Measurements from ENCODE around the gene ALK.

Gene ALK

GRCh38 chr2:29398384-29399237 is 522.8 kb downstream of the ALK start:
- no peak overlapping the region for H3K27ac ChIP-seq
- no peak for DNase-seq (ENCODE audit: low read depth, low spot score)

DNA sequence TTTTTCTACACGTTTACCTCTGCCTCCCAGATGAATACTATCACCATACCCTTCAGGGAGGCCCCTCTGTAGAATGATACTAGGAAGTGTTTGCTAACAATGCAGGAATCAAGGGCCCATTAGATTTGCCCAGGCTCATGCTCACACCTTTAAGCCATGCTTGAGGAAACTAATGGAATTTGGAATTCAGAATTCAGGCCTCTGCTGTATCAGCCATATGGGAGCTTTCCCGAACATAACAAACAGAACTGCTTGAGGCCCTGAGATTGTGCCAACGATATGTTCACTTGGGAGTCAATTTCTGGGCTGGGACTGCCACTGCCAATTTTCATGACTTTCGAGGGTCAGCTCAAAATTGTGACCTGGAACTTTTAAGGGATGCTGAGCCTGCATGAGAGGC is 523.7 kb downstream of the ALK start:
- no peak for DNase-seq (ENCODE audit: low read depth, low spot score)
- no peak overlapping the region for H3K27ac ChIP-seq

GRCh38 chr2:29397039-29397438 is 524.3 kb downstream of the ALK start:
- no peak for DNase-seq (ENCODE audit: low read depth, low spot score)

GRCh38 chr2:29394981-29395350 is 526.4 kb downstream of the ALK start:
- DNase-seq (ENCODE audit: low read depth, low spot score): no peak
- H3K27ac ChIP-seq: no peak overlapping the region

More at GRCh38 chr2:29397039-29397438, 524.3 kb downstream of the ALK start:
- H3K27ac ChIP-seq: no peak overlapping the region

DNA sequence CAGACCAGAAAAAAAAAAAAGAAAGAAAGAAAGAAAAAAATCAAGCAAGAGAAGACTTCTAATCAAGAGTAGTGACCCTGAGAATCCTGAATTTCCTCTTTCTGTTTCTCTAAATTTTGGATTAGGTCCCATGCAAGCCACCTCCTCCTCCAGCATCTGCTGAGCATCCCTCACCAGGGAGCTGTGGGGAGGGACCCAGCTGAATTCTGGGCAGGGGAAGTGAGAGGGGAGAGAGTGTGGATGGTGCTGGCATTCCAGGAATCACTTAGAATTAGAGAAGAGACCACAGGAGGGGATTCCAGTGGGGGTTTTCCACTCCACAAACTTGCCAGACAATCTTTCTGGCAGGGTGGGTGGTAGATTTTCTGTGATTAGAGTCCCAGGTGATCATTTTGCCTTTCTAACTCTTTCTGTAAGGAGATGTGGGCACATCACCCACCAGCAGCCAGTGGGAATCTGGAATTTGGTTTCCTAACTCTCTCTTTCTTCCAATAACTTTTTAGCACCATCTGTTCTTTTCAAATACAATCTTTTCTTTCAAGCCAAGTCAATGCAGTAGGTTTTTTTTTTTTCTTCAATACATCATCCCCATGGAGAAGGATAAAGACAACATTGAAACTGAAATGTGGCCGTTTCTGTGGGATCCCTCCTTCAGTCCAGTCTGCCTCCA is 526.9 kb downstream of the ALK start:
- H3K27ac ChIP-seq: no peak overlapping the region

GRCh38 chr2:29393676-29394075 is 527.7 kb downstream of the ALK start:
- no peak overlapping the region for H3K27ac ChIP-seq
- DNase-seq (ENCODE audit: low read depth, low spot score): no peak

More for the DNA sequence above, 526.9 kb downstream of the ALK start:
- no peak for DNase-seq (ENCODE audit: low read depth, low spot score)

DNA sequence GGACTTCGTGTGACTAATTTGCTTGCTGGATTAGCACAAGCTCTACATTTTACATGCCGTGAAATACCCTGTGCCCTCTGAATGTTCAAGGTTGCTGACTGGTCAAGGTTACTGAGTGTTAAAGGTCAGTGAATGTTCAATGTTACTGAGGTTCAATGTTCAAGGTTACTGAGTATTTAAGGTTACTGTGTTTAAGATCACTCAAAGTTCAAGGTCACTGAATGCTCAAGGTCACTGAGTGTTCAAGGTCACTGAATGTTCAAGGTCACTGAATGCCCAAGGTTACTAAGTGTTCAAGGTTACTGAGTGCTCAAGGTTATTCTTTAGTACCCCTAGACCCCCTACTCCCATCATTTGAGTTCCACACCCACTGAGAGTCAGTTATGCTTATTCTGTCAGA is 528.6 kb downstream of the ALK start:
- DNase-seq (ENCODE audit: low read depth, low spot score): no peak
- no peak overlapping the region for H3K27ac ChIP-seq

DNA sequence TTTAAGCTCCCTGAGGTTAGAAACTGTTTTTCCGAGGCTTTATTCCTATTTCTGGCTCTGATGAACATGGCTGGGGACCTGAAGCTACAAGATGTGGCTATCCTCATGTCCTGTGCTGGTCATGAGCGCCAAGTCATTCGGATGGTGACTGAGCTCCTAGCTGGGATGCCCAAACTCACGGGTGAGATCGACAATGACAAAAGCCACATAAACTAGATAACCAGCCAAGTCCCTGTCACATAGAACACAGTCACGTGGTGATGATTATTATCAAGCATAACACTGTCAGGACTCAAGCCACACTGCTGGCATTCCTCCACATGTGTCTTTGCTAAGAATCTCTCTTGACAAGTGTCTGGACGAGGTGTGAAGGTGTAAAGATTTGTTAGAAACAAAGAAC is 531.2 kb downstream of the ALK start:
- no peak for DNase-seq (ENCODE audit: low read depth, low spot score)
- H3K27ac ChIP-seq: no peak overlapping the region

- DNase-seq (ENCODE audit: low read depth, low spot score): no peak
- no peak overlapping the region for H3K27ac ChIP-seq
Observed at GRCh38 chr2:29389686-29390085, 531.7 kb downstream of the ALK start.

- DNase-seq (ENCODE audit: low read depth, low spot score): no peak
- H3K27ac ChIP-seq: no peak overlapping the region
Observed at GRCh38 chr2:29388071-29388470, 533.3 kb downstream of the ALK start.

GRCh38 chr2:29382486-29382885 is 538.9 kb downstream of the ALK start:
- H3K27ac ChIP-seq: no peak overlapping the region
- no peak for DNase-seq (ENCODE audit: low read depth, low spot score)

GRCh38 chr2:29377788-29378187 is 543.6 kb downstream of the ALK start:
- H3K27ac ChIP-seq: no peak overlapping the region
- DNase-seq (ENCODE audit: low read depth, low spot score): no peak

GRCh38 chr2:29376541-29376940 is 544.8 kb downstream of the ALK start:
- DNase-seq (ENCODE audit: low read depth, low spot score): no peak
- no peak overlapping the region for H3K27ac ChIP-seq

GRCh38 chr2:29375843-29376242 is 545.5 kb downstream of the ALK start:
- DNase-seq (ENCODE audit: low read depth, low spot score): no peak
- no peak overlapping the region for H3K27ac ChIP-seq

DNA sequence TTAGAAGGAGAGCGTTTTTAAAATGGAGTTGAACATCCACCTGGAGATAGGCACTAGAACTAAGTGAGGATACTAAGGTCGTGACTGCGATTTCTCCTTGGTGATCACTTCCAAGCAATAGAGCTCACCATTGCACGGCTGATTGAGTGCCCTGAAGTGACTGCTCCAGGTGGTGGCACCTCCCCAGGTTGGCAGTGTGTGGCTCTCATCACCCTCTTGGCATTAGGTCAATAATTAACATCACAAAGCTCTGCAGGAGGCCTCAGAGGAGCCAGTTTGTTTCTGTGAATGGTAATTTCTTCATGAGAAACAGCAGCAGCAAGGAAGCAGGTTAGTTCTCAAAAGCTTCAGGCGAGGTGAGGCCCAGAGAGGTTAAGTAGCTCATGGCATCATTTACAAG is 546.6 kb downstream of the ALK start:
- no peak for DNase-seq (ENCODE audit: low read depth, low spot score)
- H3K27ac ChIP-seq: no peak overlapping the region

DNA sequence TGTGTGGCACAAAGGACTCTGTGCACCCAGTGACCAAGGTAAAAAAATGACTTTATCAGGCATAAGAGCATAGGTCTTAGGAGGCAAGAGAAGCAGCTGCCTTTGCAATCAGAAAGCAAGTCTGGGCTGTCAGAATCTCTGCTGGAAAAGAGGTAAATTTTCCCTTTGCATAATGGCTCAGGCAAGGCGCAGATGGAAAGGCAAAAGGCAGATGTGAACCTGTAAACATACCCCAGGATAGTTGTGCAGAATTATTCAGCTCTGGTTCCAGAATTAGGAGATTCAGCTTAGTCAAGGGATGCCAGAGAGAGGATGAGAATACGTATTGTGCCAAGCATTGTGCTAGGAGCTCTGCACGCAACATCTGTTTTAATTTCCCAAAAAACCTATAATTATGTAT is 547.5 kb downstream of the ALK start:
- DNase-seq (ENCODE audit: low read depth, low spot score): no peak
- no peak overlapping the region for H3K27ac ChIP-seq

DNA sequence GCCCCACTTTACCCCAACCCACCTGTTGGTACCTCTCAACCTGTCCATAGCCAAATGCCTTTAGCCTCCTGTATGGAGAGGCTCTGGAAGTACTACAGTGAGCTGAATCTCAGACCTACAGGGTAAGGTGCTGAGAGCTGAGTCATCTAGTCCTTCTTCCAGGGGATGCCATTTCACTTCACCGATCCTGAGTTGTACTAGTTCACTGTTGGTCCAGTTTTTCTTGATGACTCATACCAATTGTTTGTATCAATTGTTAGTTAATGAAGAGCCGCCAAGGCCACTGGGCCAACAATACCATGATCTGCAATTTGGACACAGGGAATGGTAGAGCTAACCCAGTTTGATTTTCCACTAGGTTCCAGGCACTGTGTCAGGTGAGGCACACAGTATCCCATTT is 549.2 kb downstream of the ALK start:
- no peak overlapping the region for H3K27ac ChIP-seq
- DNase-seq (ENCODE audit: low read depth, low spot score): no peak

DNA sequence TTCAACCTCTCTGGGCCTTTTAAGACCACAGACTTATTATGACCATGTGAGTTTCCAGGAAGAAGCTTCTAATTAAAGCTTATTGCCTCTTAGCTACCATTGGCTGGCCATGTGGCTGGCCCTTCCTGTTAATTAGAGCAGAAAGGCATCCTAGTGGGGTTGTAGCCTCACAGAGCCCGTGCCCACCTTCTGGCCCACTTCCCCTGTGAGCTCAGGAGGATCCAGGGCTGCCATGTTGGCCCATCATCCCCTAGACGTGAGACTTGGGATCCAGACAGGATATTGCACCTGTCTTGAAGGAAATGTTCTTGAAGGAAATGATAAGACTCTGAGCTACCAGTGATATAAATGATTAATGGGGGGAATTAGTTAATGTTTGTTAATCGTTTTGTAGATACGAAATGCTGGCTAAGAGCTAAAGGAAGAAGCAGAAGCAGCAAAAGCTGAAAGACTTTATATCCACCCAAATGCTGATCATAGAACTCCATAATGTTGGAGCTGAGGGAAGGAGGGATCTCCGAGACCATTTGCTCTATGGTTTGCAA is 550.7 kb downstream of the ALK start:
- no peak for DNase-seq (ENCODE audit: low read depth, low spot score)
- H3K27ac ChIP-seq: no peak overlapping the region

DNA sequence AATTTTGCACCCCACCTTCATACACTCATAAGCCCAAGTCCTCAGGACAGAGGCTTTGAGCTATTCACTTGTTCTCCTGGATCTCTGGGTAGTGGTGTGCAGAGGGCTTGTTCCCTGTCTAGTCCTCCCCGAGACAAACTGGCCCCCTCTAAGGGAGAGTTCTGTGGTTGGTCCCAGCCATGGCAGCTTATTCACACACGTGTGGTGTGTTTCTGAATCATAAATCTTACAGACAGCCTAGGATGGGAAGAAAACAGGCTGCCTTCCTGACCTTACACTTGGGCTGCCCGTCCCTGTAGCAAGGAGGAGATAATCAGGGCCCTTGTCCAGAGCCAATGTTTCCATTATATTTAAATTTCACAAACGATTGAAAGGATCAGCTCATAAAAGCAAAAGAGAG is 551.2 kb downstream of the ALK start:
- no peak overlapping the region for H3K27ac ChIP-seq
- no peak for DNase-seq (ENCODE audit: low read depth, low spot score)

DNA sequence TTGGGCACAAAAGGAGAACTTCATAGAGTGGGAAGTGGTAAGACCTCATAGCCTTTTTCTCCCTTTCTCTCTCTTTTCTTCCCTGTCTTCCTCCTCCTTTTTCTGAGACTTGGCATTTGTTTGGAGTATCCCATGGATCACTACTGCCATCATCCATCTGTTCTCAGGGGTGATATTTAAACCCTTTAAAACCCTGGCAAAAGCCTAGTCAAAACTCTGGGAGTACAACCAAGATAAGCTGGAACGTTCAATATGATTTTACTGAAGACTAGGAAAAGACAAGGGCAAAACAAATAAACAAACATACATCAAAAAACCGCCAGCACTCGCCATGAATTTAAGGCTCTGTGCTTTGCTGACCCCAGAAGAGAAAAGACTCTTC is 552.7 kb downstream of the ALK start:
- H3K27ac ChIP-seq: no peak overlapping the region
- DNase-seq (ENCODE audit: low read depth, low spot score): no peak

DNA sequence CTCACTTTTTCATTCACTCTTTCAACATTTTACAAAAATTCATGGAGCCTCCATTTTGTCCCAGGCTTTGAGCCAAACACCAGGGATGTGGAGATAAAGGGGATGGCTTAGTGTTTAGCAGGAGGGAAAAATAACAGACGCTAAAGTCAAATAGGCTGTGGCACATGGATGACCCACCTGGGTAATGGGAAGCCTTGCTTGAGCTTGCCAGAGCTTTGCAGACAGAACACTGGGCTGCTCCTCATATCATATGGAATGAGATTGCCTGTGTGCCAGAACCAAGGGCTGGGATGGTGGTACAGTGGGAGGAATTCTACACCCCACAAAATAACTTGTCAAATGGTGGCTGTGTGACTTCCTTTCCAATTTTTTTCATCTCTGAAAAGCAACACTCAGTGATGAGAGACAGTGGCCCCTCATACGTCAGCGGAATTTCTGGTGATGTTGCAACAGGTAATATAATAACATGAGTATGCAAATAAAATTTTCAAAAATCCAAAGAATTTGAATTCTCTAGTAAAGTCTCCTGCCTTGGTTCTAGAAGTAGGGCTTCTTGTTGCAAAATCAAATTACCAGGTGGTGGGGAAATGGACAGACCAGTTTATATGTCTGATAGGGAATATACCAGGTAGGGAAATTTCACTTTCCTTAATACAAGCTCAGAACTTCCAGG is 553.3 kb downstream of the ALK start:
- no peak for DNase-seq (ENCODE audit: low read depth, low spot score)
- no peak overlapping the region for H3K27ac ChIP-seq
